Measurements from ENCODE around the gene RAMP3.

Gene RAMP3

GRCh38 chr7:45163692-45164052, 6.1 kb downstream of the RAMP3 start:
- no peak for TF ChIP-seq RAD21 (IDR thresholded peaks at IDR 0.05; ENCODE audit: low read depth)
- TF ChIP-seq TCF12 (IDR thresholded peaks at IDR 0.05; ENCODE audit: low read depth): no peak
- TF ChIP-seq TEAD4 (IDR thresholded peaks at IDR 0.05): no peak
- TF ChIP-seq EGR1 (IDR thresholded peaks at IDR 0.05): no peak

DNA sequence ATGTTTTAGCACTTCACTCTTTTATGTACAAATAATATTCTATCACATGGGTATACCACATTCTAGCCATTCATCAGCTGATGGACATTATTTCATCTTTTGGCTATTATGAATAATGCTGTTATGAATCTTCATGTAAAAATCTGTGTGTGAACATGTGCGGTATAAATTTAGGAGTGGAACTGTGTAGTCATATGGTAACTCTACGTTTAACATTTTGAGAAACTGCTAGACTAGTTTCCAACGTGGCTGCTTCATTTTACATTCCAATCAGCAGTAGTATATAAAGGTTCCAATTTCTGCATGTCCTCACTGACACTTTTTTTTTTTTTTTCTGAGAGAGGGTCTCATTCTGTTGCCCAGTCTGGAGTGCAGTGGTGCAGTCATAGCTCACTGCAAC, 8.3 kb downstream of the RAMP3 start:
- TF ChIP-seq EP300 (IDR thresholded peaks at IDR 0.05; ENCODE audit: borderline replicate concordance): no peak
- no peak for TF ChIP-seq CEBPB (IDR thresholded peaks at IDR 0.05)
- TF ChIP-seq EGR1 (IDR thresholded peaks at IDR 0.05): no peak
- TF ChIP-seq, protein P1, sequence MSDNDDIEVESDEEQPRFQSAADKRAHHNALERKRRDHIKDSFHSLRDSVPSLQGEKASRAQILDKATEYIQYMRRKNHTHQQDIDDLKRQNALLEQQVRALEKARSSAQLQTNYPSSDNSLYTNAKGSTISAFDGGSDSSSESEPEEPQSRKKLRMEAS (IDR thresholded peaks at IDR 0.05): no peak
- TF ChIP-seq TEAD4 (IDR thresholded peaks at IDR 0.05): no peak
- no peak for TF ChIP-seq USF1 (IDR thresholded peaks at IDR 0.05)
- TF ChIP-seq ZBTB7A (IDR thresholded peaks at IDR 0.05; ENCODE audit: low read depth): no peak
- TF ChIP-seq YY1 (IDR thresholded peaks at IDR 0.05; ENCODE audit: low read depth): no peak
- no peak for TF ChIP-seq TAF1 (IDR thresholded peaks at IDR 0.05; ENCODE audit: low read depth)
- TF ChIP-seq, protein P2, sequence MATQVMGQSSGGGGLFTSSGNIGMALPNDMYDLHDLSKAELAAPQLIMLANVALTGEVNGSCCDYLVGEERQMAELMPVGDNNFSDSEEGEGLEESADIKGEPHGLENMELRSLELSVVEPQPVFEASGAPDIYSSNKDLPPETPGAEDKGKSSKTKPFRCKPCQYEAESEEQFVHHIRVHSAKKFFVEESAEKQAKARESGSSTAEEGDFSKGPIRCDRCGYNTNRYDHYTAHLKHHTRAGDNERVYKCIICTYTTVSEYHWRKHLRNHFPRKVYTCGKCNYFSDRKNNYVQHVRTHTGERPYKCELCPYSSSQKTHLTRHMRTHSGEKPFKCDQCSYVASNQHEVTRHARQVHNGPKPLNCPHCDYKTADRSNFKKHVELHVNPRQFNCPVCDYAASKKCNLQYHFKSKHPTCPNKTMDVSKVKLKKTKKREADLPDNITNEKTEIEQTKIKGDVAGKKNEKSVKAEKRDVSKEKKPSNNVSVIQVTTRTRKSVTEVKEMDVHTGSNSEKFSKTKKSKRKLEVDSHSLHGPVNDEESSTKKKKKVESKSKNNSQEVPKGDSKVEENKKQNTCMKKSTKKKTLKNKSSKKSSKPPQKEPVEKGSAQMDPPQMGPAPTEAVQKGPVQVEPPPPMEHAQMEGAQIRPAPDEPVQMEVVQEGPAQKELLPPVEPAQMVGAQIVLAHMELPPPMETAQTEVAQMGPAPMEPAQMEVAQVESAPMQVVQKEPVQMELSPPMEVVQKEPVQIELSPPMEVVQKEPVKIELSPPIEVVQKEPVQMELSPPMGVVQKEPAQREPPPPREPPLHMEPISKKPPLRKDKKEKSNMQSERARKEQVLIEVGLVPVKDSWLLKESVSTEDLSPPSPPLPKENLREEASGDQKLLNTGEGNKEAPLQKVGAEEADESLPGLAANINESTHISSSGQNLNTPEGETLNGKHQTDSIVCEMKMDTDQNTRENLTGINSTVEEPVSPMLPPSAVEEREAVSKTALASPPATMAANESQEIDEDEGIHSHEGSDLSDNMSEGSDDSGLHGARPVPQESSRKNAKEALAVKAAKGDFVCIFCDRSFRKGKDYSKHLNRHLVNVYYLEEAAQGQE (IDR thresholded peaks at IDR 0.05; ENCODE audit: low read depth): no peak
- no peak for TF ChIP-seq FOXM1 (IDR thresholded peaks at IDR 0.05; ENCODE audit: borderline replicate concordance, low read depth)
- TF ChIP-seq CREB1 (IDR thresholded peaks at IDR 0.05; ENCODE audit: low read depth): no peak
- no peak for TF ChIP-seq TCF12 (IDR thresholded peaks at IDR 0.05; ENCODE audit: low read depth)
- no peak for TF ChIP-seq NFIC (IDR thresholded peaks at IDR 0.05)
- TF ChIP-seq RAD21 (IDR thresholded peaks at IDR 0.05; ENCODE audit: low read depth): no peak

GRCh38 chr7:45171946-45172345, 14.4 kb downstream of the RAMP3 start:
- TF ChIP-seq YY1 (IDR thresholded peaks at IDR 0.05; ENCODE audit: low read depth): no peak
- no peak for TF ChIP-seq TEAD4 (IDR thresholded peaks at IDR 0.05)
- no peak for TF ChIP-seq USF1 (IDR thresholded peaks at IDR 0.05)
- TF ChIP-seq ZBTB7A (IDR thresholded peaks at IDR 0.05; ENCODE audit: low read depth): no peak
- TF ChIP-seq, protein P1 (IDR thresholded peaks at IDR 0.05): no peak
- TF ChIP-seq, protein P2 (IDR thresholded peaks at IDR 0.05; ENCODE audit: low read depth): no peak
- TF ChIP-seq FOXM1 (IDR thresholded peaks at IDR 0.05; ENCODE audit: borderline replicate concordance, low read depth): no peak
- TF ChIP-seq NFIC (IDR thresholded peaks at IDR 0.05): no peak
- no peak for TF ChIP-seq TAF1 (IDR thresholded peaks at IDR 0.05; ENCODE audit: low read depth)
- no peak for TF ChIP-seq EGR1 (IDR thresholded peaks at IDR 0.05)
- TF ChIP-seq RAD21 (IDR thresholded peaks at IDR 0.05; ENCODE audit: low read depth): no peak
- no peak for TF ChIP-seq CREB1 (IDR thresholded peaks at IDR 0.05; ENCODE audit: low read depth)
- TF ChIP-seq CEBPB (IDR thresholded peaks at IDR 0.05): no peak
- no peak for TF ChIP-seq TCF12 (IDR thresholded peaks at IDR 0.05; ENCODE audit: low read depth)

DNA sequence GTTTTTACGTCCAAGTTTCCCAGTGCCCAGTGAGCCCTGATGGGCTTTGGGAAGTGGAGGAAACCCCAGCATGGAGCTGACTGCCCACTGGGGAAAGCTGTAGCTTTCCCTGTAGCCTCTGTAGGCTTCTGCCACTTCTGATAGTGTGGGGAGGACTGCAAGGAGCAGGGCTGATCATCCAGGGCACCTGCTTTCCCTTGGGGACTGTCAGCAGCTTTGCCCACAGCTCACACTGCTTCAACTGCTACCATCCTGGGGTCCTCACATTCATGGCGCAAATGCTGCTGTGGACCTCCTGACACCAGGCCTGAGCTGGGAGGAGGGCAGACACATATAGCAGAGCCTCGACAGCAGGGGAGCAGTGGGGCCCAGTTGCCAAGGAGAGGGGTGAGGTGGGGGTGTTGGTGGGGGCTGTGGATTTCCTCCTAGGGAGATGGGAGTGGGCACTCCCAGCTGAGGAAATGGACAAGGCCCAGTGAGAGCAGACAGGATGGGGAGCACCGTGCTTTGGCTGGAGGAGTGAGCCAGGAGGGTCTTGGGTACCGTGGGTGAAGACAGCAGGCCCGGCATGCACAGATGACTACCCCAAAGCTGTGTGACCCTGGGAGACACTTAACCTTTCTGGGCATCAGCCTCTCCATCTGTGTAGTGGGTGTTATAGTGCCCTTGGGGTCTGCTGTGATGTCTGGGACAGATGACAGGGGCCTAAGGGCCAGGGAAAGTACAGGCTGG, 16.2 kb downstream of the RAMP3 start:
- TF ChIP-seq RAD21 (IDR thresholded peaks at IDR 0.05; ENCODE audit: low read depth) (no peak), EP300 (IDR thresholded peaks at IDR 0.05; ENCODE audit: borderline replicate concordance) (no peak), EGR1 (IDR thresholded peaks at IDR 0.05) (no peak), CEBPB (IDR thresholded peaks at IDR 0.05) (no peak), TCF12 (IDR thresholded peaks at IDR 0.05; ENCODE audit: low read depth) (no peak), TAF1 (IDR thresholded peaks at IDR 0.05; ENCODE audit: low read depth) (no peak), FOXM1 (IDR thresholded peaks at IDR 0.05; ENCODE audit: borderline replicate concordance, low read depth) (no peak), CREB1 (IDR thresholded peaks at IDR 0.05; ENCODE audit: low read depth) (no peak), ZBTB7A (IDR thresholded peaks at IDR 0.05; ENCODE audit: low read depth) (no peak), TEAD4 (IDR thresholded peaks at IDR 0.05) (no peak), NFIC (IDR thresholded peaks at IDR 0.05) (no peak)
- TF ChIP-seq, protein P1 (IDR thresholded peaks at IDR 0.05): no peak
- TF ChIP-seq, protein P2 (IDR thresholded peaks at IDR 0.05; ENCODE audit: low read depth): no peak
